ENCODE measurements around the gene RFWD3.
A peak's percentile ranks its signal among the peaks of the same experiment; 100 is the strongest.

The RFWD3 gene

DNA sequence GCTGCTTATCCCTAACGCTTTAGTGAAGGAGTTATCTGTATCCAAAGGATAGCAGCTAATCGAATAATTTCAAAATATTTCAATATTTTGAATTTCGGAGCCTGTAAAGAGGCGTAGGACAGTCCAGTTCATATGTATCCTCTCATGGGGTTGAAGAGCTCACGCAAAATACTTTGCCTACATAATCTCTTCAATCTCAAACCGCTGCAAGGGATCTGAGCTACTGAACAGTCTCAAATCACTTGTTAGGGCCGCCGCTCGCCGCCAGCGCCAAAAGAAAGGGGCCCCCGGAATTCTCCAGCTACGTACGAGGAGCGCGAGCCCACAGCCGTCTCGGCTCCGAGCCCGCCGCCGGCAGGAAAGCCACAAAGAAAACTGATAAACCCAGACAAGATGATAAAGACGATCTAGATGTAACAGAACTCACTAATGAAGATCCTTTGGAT lies 601 bp upstream of the RFWD3 start:
- Histone ChIP-seq H3K9me3 (ENCODE audit: control insufficient read depth, insufficient read depth, low read depth, low read length) (no peaks in the 10 kb centered on the region), H3K4me3 (ENCODE audit: low read depth, low read length) (peak overlapping the region; percentile 22), H3K36me3 (ENCODE audit: control insufficient read depth in 2 of 2, insufficient read depth in 1 of 2, low read length in 2 of 2) (peaks cover 27 to 32% of the 10 kb centered on the region in 2 experiments), H3K4me1 (ENCODE audit: control insufficient read depth, insufficient read depth, low read length) (no peaks in the 10 kb centered on the region; the same call in 1 of the 2 replicates), H3K27ac (ENCODE audit: extremely low read depth, low read depth, low read length) (peak overlapping the region; percentile 65)
- ChIA-PET CTCF (no interaction called here), POLR2A (interaction anchor here (0.6 to 2.3 kb wide), 15 partner anchors 10 to 318 kb away, joined by 3 to 31 read pairs (median 4); partner anchors contain the start of genes FA2H, GLG1, MLKL and WDR59)
- TF ChIP-seq ZNF529 (tag by site-specific recombination; IDR thresholded peaks at IDR 0.05; ENCODE audit: insufficient replicate concordance) (no peak), ZBTB20 (tag by site-specific recombination; IDR thresholded peaks at IDR 0.05) (peak; percentile 99), ZNF701 (tag by site-specific recombination; IDR thresholded peaks at IDR 0.05) (no peak), ZNF335 (tag by site-specific recombination; conservative IDR thresholded peaks at IDR 0.05) (peak; percentile 59), ZNF658 (tag by site-specific recombination; IDR thresholded peaks at IDR 0.05) (no peak), ZBTB48 (tag by site-specific recombination; IDR thresholded peaks at IDR 0.05) (0 out of 2 replicates have a peak, but pooled peaks have one; percentile 17), ZNF324 (tag by site-specific recombination; IDR thresholded peaks at IDR 0.05) (no peak), ZNF677 (tag by site-specific recombination; IDR thresholded peaks at IDR 0.05) (peak; percentile 100), ZNF510 (tag by site-specific recombination; IDR thresholded peaks at IDR 0.05; ENCODE audit: insufficient replicate concordance) (no peak)

GRCh38 chr16:74666010-74666421 lies 661 bp downstream of the RFWD3 start:
- H3K9me3 ChIP-seq (ENCODE audit: control insufficient read depth, insufficient read depth, low read depth, low read length): no peaks in the 10 kb centered on the region
- POLR2A ChIA-PET: interaction anchor here (1.0 to 2.3 kb wide), 9 partner anchors 9 to 201 kb away, joined by 3 to 31 read pairs (median 6); partner anchors contain the start of gene MLKL
- peak overlapping the region; percentile 87 for H3K27ac ChIP-seq (ENCODE audit: extremely low read depth, low read depth, low read length)
- H3K4me3 ChIP-seq (ENCODE audit: low read depth, low read length): peak overlapping the region; percentile 92
- TF ChIP-seq ZNF366 (tag by site-specific recombination; conservative IDR thresholded peaks at IDR 0.05) (peak; percentile 82), ZNF658 (tag by site-specific recombination; IDR thresholded peaks at IDR 0.05) (no peak), PRDM1 (tag by site-specific recombination; IDR thresholded peaks at IDR 0.05) (peak; percentile 1; the same call in 1 of the 2 replicates)
- TF ChIP-seq, protein P1, sequence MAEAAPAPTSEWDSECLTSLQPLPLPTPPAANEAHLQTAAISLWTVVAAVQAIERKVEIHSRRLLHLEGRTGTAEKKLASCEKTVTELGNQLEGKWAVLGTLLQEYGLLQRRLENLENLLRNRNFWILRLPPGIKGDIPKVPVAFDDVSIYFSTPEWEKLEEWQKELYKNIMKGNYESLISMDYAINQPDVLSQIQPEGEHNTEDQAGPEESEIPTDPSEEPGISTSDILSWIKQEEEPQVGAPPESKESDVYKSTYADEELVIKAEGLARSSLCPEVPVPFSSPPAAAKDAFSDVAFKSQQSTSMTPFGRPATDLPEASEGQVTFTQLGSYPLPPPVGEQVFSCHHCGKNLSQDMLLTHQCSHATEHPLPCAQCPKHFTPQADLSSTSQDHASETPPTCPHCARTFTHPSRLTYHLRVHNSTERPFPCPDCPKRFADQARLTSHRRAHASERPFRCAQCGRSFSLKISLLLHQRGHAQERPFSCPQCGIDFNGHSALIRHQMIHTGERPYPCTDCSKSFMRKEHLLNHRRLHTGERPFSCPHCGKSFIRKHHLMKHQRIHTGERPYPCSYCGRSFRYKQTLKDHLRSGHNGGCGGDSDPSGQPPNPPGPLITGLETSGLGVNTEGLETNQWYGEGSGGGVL (tag by site-specific recombination; IDR thresholded peaks at IDR 0.05): peak; percentile 63
- H3K4me1 ChIP-seq (ENCODE audit: control insufficient read depth, insufficient read depth, low read length): no peaks in the 10 kb centered on the region; the same call in 1 of the 2 replicates
- CTCF ChIA-PET: interaction anchor here (0.8 kb wide), 1 partner anchor 197 kb away, joined by 5 read pairs; no protein-coding TSS in a partner anchor
- peaks cover 38 to 44% of the 10 kb centered on the region in 2 experiments for H3K36me3 ChIP-seq (ENCODE audit: control insufficient read depth in 2 of 2, insufficient read depth in 1 of 2, low read length in 2 of 2)

GRCh38 chr16:74661064-74661463 lies 5.6 kb downstream of the RFWD3 start:
- Histone ChIP-seq H3K36me3 (ENCODE audit: control insufficient read depth in 2 of 2, insufficient read depth in 1 of 2, low read length in 2 of 2) (peaks cover 76 to 92% of the 10 kb centered on the region in 2 experiments), H3K9me3 (ENCODE audit: control insufficient read depth, insufficient read depth, low read depth, low read length) (no peaks in the 10 kb centered on the region), H3K4me1 (ENCODE audit: control insufficient read depth, insufficient read depth, low read length) (peaks cover 2% of the 10 kb centered on the region; the same call in 1 of the 2 replicates), H3K27ac (ENCODE audit: extremely low read depth, low read depth, low read length) (no peak overlapping the region), H3K4me3 (ENCODE audit: low read depth, low read length) (no peak overlapping the region)
- TF ChIP-seq ZNF19 (tag by site-specific recombination; IDR thresholded peaks at IDR 0.05; ENCODE audit: low read depth) (no peak), SCRT1 (tag by site-specific recombination; IDR thresholded peaks at IDR 0.05; ENCODE audit: borderline replicate concordance) (no peak), PRDM1 (tag by site-specific recombination; IDR thresholded peaks at IDR 0.05) (no peak), ZIC2 (tag by site-specific recombination; IDR thresholded peaks at IDR 0.05) (peak; percentile 42; the same call in 1 of the 2 replicates), ZBTB44 (tag by site-specific recombination; IDR thresholded peaks at IDR 0.05) (no peak), ZFP37 (tag by site-specific recombination; IDR thresholded peaks at IDR 0.05) (no peak), ZNF157 (tag by site-specific recombination; IDR thresholded peaks at IDR 0.05) (no peak), ZNF600 (tag by site-specific recombination; IDR thresholded peaks at IDR 0.05) (0 out of 2 replicates have a peak, but pooled peaks have one; percentile 26), ZBTB26 (tag by site-specific recombination; optimal IDR thresholded peaks at IDR 0.05) (no peak), ZNF2 (tag by site-specific recombination; IDR thresholded peaks at IDR 0.05) (no peak), ZNF549 (tag by site-specific recombination; IDR thresholded peaks at IDR 0.05) (no peak)
- CTCF ChIA-PET: no interaction called here
- POLR2A ChIA-PET: no interaction called here

All from HEK293 (cell line).